Right forelimb (tissue), 1 donor: ENCODE results near the gene ATP5PO.
"Not testable (repeated sequence)": the region's sequence is repeated elsewhere in the genome, so short reads cannot be mapped to it uniquely, and the experiment has no call there.

ENCODE experiments used
- DNase-seq: peaks from one replicate; pipeline ENCODE4 v3.0.0-alpha.2; 2018

ATP5PO gene

DNA sequence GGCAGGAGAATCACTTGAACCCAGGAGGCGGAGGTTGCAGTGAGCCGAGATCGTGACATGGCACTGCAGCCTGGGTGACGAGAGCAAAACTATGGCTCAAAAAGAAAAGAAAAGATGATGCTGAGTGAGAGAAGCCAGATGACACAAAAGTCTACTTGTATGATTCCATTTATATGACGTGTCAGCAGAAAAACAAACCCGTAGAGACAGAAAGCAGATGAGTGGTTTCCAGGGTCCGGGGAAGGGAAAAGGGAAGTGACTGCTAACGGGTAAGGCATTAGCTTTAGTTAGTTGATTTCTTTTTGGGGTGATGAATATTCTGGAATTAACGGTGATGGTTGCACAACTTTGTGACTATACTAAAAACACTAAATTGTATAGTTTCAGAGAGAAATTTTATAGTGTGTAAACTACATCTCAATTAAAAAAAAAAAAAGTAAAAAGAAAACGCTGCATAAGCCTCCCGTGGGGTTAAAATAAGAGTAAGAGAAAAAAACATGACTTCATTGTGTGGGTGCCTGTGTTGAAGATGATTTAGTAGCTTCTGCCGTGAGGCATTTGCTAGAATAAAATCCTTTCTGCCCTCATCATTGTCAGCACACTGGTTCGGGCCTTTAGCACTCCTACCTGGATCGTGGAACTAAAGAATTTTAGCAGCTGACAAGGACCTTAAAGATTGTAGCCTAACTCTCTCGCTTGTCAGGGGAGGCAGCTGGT, 24.7 kb upstream of the ATP5PO start:
- no peak for DNase-seq

- no peak for DNase-seq
These were observed 23.6 kb upstream of the ATP5PO start for GRCh38 chr21:33939226-33939625.

- no peak for DNase-seq
These were observed 22.8 kb upstream of the ATP5PO start for GRCh38 chr21:33938381-33938780.

DNA sequence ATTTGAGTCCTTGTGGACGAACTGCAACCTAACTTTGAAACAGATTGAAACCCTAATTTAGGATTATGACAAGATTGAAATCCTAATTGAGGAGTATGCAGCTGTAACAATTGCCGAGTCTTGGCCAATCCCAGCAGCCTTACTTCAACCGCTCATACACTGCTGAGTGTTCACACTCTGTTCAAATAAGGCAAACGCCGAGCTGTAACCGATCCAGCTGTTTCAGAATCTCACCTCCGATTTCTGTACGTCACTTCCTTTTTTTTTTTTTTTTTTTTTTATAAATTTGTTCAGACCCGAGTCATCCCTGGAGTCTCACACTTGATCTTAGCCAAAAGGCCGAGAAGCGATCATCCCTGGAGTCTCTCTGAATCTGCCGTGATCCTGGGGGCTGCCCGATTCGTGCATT, 22.3 kb upstream of the ATP5PO start:
- no peak for DNase-seq

DNA sequence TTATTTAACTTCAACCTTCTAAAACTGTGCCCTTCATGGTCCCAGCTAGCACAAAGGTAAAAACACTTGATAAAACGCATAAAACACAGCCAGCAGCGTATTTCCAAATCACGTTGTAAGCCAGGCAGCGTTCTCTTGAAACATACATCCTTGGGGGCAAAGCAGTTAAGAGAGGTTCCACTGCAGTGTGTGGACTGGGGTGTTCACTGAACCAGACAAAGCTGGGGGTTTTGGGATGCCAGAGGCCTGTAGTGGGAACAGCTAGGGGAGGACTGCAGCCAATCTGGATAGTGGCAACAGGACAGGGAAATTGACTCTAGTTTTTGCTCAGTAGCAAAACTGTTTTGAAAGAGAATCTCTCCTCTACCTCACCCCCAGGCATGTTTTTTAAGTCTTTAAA, 21.5 kb upstream of the ATP5PO start:
- no peak for DNase-seq

DNA sequence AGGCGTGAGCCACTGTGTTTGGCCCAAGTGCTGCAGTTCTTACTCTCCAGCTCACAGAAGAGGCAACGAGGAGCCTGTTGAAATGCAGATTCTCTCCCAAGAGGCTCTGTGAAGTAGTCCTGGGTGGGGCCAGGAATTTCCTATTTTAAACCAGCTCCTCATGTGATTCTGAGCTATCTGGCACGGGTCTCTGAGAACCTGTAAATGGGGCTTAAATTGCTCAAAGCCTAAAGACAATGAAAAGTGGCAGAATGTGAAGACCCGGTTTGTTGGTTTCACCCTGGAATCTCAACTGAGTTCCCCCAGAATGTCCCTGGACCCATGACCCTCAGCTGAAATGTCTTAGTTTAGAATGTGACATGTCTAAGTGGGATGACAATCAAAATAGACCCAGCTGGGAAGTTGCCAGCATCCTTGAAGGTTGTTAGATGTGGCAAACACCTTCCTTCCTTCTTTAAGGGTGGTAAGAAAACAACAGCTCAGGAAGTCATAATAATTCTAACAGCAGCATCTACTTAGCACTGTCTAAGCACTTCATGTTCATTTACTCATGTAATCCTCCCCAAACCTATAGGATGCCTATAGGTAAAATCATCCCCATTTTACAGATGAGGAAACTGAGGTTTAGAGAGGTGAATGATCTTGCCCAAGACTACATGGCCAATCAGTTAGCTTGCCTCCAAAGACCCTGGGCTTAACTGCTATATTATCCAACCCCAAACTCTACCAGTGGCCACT, 20.9 kb upstream of the ATP5PO start:
- DNase-seq = no peak

DNA sequence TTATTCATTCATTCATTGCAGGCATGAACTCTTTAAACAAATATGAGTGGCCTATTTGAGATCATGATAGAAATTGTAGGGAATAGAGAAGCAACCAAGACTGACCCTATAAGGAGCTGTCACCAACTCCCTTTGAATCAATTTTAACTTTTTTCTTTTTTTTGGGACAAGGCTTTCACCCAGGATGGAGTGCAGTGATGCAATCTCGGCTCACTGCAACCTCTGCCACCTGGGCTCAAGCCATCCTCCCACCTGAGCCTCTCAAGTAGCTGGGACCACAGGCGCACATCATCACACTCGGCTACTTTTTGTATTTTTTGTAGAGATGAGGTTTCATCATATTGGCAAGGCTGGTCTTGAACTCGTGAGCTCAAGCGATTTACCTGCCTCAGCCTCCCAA, 17.1 kb upstream of the ATP5PO start:
- DNase-seq = no peak

DNA sequence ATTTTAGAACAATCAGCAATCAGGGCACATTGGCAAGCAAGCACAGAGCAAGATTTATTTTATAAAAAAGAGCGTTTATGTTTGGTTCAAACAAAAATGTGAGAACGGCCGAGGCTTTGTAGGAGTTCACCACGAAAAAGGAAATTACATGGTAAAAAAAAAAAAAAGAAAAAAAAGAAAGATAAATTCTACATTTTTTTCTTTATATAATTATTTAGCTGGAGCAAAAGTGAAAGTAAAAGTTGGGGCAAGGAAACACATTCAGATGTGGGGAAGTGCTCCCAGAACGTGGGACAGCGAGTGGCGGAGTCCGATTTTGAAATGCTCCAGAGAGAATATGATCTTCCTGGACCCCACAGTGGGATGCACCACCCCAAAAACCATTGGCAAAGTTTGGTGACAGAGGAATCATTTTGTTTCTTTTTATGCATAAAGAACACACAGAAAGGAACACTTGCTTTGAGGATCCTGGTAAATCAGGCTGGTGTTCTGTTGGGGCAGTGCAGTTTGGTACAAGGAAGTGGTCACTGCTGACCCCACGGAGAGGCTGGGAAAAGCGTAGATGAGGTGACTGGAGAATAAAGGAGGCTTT, 16.3 kb upstream of the ATP5PO start:
- DNase-seq = no peak

DNA sequence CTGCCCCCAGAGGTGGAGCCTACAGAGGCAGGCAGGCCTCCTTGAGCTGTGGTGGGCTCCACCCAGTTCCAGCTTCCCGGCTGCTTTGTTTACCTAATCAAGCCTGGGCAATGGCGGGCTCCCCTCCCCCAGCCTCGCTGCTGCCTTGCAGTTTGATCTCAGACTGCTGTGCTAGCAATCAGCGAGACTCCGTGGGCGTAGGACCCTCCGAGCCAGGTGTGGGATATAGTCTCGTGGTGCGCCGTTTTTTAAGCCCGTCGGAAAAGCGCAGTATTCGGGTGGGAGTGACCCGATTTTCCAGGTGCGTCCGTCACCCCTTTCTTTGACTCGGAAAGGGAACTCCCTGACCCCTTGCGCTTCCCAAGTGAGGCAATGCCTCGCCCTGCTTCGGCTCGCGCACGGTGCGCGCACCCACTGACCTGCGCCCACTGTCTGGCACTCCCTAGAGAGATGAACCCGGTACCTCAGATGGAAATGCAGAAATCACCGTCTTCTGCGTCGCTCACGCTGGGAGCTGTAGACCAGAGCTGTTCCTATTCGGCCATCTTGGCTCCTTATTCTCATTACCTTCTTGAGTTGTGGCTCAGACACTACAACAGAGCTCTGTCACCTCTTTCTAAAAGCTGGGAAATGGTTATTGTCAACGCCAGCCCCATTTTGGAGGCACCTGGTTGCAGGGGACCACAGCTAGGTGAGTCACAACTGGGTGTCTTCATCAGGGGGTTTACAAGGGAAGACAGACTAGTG, 15.6 kb upstream of the ATP5PO start:
- DNase-seq = not testable (repeated sequence)

DNA sequence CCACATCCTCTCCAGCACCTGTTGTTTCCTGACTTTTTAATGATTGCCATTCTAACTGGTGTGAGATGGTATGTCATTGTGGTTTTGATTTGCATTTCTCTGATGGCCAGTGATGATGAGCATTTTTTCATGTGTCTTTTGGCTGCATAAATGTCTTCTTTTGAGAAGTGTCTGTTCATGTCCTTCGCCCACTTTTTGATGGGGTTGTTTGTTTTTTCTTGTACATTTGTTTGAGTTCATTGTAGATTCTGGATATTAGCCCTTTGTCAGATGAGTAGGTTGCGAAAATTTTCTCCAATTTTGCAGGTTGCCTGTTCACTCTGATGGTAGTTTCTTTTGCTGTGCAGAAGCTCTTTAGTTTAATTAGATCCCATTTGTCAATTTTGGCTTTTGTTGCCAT, 10.6 kb upstream of the ATP5PO start:
- DNase-seq = not testable (repeated sequence)

DNA sequence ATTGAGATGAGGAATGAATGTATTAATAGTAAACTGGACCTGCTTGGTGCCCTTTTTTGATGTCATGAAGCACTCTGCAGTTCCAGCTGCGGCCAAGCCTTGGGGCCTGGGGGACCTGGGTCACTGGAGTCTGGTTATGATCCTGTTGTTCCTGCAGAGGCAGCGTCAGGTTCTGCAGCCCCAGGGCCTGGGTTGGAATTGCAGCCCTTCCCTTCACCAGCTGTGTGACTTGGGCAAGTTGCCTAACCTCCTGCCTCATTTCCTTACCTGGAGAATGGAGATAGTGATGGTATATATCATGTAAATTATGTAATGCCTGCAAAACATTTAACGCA, 9.1 kb upstream of the ATP5PO start:
- peak; percentile 40 for DNase-seq

DNA sequence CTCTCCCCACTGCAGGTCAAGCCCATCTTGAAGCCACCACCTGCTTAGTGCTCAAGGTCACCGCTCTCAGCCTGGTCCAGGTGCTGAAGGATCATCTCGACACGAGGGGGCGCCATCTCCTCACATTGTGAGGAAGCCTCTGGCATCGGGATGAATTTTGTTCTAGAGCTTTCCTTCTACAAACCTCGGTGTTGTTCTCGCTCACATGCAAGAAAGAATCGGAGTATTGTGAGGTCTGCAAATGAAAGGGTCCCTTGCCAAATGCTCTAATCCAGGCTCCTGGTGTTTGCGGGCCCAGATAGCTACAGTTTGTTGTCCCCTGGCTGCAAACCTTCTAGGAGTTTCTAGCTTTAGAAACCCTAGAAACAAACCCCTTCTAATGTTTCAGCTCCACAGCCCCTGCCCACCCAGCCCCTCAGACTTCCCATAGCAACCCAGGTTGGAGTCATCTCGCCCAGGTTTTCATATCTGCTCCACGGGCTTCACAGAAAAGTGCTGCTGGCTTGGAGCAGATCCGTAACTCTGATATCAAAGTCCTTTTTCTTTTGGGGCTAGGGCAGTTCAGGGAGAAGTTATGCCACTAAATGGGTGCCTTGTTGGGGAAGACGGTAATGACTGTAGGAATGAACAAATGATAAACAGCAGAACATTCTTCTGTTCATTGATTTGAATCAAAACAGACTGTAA, 8.6 kb upstream of the ATP5PO start:
- peak; percentile 91 for DNase-seq

DNA sequence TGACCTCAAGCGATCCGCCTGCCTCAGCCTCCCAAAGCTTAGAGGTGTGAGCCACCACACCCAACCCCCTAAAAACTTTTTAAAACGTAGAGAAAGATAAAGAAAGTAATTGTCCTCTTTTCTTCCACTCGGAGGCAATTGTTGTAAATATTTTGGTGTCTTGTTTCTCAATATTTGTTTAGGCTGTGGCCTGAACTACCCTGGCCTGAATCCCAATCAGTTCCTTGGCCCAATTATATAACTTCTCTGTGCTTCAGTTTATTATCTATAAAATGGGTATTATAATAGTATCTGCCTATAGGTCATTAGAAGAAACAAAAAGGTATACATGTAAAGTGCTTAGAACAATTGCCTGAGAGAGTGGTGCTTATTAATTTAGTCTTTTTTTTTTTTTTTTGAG, 1.8 kb upstream of the ATP5PO start:
- DNase-seq = no peak

- DNase-seq = peak; percentile 41
These were observed 580 bp upstream of the ATP5PO start for GRCh38 chr21:33916200-33916567.

GRCh38 chr21:33914188-33914587, 1.4 kb downstream of the ATP5PO start:
- no peak for DNase-seq

GRCh38 chr21:33909756-33910155, 5.8 kb downstream of the ATP5PO start:
- DNase-seq = peak; percentile 21

DNA sequence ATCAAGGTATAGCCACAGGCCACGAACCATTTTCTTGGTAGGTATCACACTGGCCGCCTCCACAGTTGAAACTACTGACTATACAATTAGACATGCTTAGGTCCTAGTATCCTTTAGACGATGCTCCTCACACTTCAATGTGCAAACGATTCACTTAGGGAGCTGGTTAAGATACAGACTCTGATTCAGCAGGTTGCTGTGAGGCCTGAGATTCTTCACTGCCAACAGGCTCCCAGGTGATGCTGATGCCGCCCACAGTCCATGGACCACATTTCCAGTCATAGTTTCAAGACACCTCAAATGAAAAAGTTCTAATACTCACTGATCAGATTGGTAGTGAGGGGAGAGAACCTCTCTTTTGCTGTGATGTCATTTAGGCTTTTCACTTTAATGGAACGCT, 6.8 kb downstream of the ATP5PO start:
- no peak for DNase-seq

DNA sequence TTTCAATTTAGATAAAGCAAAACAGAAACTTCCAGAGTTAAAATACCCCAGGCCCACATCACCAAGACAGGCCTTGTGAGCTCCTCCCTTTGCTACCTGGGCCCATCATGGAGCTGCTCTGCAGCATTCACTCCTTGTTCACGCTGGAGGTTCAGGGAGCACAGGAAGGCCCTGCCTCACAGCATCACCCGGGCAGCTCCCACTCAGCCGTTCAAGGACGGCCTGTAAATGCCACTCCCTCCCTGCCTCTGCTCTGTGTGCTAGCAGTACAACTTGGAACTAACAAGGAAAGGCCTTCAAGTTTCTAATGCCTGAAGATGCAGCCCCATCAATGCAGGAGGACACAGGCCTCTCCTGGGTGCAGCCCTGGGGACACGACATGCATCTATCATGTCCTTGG, 11.6 kb downstream of the ATP5PO start:
- no peak for DNase-seq

GRCh38 chr21:33902349-33902748, 13.3 kb downstream of the ATP5PO start:
- no peak for DNase-seq

GRCh38 chr21:33901412-33902288, 14.0 kb downstream of the ATP5PO start:
- DNase-seq = no peak

DNA sequence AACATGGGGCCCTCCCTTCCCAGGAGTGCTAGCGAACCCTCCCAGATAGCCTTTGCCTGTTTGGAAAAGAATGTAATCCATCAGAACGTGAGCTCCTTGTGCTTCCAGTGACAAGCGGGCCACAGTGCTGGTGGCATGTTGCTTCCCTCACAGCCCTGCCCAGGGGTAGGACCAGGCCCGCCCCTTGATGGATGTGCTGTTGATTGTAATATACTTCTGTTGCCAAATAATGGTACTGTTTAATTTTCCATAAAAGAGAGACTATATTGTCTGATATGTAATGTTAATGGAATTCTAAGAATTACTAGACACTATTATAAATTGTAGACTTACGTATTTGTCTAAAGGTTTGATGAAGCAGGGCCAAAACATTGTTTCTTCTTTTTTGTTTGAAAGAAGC, 16.4 kb downstream of the ATP5PO start:
- DNase-seq = no peak

DNA sequence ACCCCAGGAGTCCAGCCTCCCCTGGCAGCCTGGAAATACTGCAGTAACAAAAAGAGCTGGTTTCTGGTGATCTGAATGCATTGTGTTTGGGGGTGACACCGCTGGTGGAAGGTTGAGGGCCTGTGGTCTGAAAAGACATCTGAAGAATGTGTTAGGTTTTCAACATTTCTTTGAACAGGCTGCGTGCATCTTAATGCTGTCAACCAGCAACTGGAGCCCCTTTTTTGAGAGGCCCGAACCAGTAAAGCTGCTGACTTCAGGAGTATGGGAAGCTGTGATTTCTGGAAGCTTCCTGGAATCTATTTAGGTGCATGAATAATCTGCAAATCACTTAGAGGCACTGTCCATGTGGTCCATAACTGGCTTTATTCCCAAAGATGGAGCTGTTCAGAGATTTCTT, 17.0 kb downstream of the ATP5PO start:
- DNase-seq = no peak
